Activated effector memory CD4-positive, alpha-beta T cell treated with anti-CD3 and anti-CD28 coated beads, Interleukin-2, amount 50 U/mL, for 16 hours (primary cell): Measurements from ENCODE around the gene EXD3.
"Not testable (repeated sequence)": the region's sequence is repeated elsewhere in the genome, so short reads cannot be mapped to it uniquely, and the experiment has no call there.

Experiments
- DNase-seq: peaks from one replicate; pipeline ENCODE4 v3.0.0-alpha.2; 2020

The EXD3 gene

GRCh38 chr9:137266585-137267453 is 156.1 kb downstream of the EXD3 start:
- DNase-seq, result no peak

- no peak for DNase-seq
Observed at GRCh38 chr9:137266162-137266527, 156.8 kb downstream of the EXD3 start.

GRCh38 chr9:137265496-137266161 is 157.3 kb downstream of the EXD3 start:
- DNase-seq, result no peak

GRCh38 chr9:137264067-137264466 is 158.9 kb downstream of the EXD3 start:
- DNase-seq, result no peak

GRCh38 chr9:137263506-137263905 is 159.5 kb downstream of the EXD3 start:
- no peak for DNase-seq

- DNase-seq, result no peak
Observed at GRCh38 chr9:137262909-137263285, 160.1 kb downstream of the EXD3 start.

GRCh38 chr9:137262173-137262908 is 160.6 kb downstream of the EXD3 start:
- DNase-seq, result not testable (repeated sequence)
